GM04503 (cell line): ENCODE data around the gene ABHD12.

Experiments
- DNase-seq: peaks from one replicate; pipeline ENCODE4 v3.0.0-alpha.2; 2012; ENCODE audit warnings: low read depth

Gene ABHD12

GRCh38 chr20:25306991-25307903 is 83.4 kb downstream of the ABHD12 start:
- DNase-seq: no peak

DNA sequence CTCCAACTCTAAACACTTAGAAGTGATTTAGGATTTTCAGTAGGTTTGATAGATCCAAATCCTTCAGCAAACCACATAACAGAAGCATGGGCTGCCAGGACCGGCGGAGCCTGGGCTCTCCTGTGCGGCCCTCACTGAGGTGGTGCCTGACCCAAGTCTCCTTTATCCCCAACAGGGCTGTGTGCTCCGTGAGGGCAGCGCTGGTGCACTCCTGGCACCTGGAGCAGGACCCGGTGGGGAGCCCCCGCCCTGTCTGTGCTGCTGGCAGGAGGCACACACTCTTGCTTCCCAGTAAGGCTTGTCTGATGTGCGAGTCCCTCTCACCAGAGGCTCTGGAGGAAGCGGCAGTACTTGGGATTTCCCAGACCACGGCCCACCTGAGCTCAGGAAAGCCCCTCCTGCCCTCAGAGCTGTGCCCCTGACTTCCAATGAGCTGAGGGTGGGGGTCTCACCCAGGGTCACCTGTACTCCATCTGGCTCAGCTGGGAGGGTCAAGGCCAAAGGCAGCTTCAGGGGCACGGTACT is 86.5 kb downstream of the ABHD12 start:
- no peak for DNase-seq

DNA sequence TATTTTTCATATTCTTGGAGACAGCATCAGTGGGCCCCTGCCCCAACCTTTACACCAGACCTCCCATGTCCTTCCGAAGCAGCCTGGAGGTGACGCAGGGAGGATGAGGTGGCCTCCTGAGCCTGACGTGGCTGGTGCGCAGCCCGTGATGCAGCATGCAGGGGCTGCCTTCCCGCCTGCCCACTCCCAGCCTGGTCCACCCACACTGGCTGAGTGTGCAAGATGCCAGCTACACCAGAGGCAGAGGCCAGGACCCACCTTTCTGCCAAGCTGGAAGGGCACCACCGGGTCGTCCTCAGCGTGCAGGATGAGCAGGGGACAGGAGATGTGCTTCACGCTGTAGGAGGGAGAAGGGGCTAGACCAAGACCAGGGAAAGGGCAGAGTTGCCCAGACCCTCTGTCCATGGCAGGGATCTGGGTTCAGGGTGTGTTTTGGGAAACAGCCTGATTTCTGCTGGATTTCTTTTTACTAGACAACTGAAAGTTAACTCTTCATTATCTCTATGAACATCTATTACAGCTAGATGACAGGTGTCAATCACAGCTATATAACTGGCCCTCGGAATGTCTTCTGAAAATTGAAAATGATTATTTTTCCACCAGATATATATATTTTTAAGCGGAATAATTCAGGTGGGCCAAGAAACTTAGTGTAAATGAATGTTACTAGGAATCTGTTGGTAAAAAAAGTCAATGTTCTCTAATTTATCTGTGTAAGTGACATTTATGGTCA is 87.2 kb downstream of the ABHD12 start:
- no peak for DNase-seq

DNA sequence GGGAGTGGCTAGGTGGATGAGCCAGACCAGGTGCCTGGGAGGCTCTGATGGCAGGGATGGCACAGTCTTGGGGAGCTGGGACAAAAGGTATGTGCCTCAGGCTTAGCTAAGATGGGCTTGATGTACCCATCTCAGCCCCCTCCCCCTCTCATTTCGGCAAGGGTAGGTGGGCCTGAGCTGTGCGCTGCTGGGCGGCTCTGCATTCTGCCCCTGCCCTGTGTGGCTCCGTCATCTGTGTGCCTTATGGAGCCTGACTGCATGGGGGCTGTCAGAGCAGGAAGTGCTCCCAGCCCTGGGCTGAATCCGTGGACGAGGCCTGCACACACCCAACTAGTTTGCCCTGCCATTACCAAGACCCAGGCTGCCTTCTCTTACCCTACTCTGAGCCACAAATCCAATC is 88.0 kb downstream of the ABHD12 start:
- no peak for DNase-seq

GRCh38 chr20:25301357-25301920 is 89.2 kb downstream of the ABHD12 start:
- DNase-seq: no peak

- DNase-seq: no peak
These were observed 90.0 kb downstream of the ABHD12 start for GRCh38 chr20:25300496-25301170.

DNA sequence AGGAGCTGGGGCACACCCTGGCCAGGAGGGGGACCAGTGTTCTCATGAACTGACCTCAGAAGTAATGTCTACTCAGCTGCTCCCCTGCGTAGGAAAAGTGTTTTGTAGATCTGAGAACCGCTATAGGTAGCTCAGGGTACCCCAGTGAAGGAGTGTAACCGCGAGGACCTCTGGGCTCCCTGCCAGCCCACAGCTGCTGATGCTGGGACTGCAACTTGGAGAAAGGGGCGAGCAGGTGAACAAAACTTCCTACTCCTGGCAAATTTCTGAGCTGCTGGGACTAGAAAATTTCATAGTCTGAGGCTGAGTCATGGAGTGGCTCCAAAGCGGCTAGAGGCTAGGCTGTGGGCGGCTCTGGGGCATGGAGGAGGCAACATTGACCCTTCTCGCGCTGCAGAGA is 90.8 kb downstream of the ABHD12 start:
- no peak for DNase-seq

DNA sequence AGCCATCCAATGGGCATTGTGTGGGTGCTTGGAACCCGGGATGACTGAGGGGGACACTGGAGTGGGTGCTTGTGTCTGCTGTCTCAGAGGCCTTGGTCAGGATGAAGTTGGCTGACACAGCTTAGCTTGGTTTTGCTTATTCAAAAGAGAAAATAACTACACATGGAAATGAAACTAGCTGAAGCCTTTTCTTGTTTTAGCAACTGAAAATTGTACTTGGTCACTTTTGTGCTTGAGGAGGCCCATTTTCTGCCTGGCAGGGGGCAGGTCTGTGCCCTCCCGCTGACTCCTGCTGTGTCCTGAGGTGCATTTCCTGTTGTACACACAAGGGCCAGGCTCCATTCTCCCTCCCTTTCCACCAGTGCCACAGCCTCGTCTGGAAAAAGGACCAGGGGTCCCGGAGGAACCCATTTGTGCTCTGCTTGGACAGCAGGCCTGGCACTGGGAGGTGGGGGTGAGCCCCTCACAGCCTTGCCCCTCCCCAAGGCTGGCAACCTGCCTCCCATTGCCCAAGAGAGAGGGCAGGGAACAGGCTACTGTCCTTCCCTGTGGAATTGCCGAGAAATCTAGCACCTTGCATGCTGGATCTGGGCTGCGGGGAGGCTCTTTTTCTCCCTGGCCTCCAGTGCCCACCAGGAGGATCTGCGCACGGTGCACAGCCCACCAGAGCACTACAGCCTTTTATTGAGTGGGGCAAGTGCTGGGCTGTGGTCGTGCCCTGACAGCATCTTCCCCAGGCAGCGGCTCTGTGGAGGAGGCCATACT is 93.3 kb downstream of the ABHD12 start:
- no peak for DNase-seq

DNA sequence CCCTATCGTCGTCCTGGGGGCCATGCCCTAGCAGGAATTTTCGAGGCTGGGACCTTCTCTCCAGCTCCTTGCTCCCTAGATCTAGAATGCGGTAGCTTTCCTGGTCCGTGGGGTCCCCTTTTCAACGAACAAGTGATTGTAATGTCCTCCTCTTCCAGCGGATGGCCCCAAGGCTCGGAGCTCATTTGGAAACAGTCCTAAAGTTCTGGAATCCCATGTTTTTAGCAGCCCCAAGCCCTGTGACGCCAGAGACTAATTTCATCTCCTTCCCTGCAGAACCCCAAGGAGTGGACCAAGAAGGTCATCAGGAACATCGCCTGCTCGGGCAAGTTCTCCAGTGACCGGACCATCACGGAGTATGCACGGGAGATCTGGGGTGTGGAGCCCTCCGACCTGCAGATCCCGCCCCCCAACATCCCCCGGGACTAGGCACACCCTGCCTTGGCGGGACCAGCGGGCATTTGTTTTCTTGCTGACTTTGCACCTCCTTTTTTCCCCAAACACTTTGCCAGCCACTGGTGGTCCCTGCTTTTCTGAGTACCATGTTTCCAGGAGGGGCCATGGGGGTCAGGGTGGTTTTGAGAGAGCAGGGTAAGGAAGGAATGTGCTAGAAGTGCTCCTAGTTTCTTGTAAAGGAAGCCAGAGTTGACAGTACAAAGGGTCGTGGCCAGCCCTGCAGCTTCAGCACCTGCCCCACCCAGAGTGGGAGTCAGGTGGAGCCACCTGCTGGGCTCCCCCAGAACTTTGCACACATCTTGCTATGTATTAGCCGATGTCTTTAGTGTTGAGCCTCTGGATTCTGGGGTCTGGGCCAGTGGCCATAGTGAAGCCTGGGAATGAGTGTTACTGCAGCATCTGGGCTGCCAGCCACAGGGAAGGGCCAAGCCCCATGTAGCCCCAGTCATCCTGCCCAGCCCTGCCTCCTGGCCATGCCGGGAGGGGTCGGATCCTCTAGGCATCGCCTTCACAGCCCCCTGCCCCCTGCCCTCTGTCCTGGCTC is 94.2 kb downstream of the ABHD12 start:
- no peak for DNase-seq

DNA sequence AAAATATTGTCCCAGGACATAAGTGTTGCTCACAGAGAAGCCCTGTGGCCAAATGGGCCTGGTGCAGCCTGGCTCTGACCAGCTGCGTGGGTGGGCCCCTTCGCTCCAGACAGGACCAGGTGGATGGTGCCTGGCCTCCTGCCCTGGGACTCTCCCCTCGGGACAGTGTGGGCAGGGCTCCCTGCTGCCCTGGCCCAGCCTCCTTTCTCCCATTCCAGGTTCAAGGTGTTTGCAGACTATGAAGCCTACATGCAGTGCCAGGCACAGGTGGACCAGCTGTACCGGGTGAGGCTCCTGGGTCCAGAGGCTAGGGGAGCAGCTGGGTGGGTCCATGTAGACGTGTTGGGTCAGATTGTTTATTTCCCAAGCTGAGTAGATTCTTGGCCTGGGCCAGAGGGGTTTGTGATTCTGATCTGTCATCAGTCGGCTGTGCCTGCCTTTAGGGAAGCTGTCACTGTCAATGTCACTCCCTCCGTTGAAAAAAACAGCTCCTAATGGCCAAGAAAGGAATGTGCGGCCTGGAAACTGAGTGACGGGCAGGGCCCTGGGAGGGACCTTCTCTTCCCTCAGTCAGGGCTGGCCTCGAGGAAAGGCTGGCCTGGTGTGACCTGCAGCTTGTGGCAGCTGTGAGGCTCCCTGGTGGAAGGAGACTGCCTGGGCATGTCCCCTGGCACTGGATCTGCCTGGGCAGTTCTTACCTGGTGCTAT is 95.1 kb downstream of the ABHD12 start:
- no peak for DNase-seq

- no peak for DNase-seq
These were observed 95.9 kb downstream of the ABHD12 start for GRCh38 chr20:25294459-25295385.

- DNase-seq: no peak
These were observed 96.7 kb downstream of the ABHD12 start for GRCh38 chr20:25293910-25294458.

- DNase-seq: no peak
These were observed 97.1 kb downstream of the ABHD12 start for GRCh38 chr20:25293507-25293906.

- DNase-seq: no peak
These were observed 98.3 kb downstream of the ABHD12 start for GRCh38 chr20:25292176-25292891.

- DNase-seq: no peak
These were observed 99.1 kb downstream of the ABHD12 start for GRCh38 chr20:25291432-25292133.

DNA sequence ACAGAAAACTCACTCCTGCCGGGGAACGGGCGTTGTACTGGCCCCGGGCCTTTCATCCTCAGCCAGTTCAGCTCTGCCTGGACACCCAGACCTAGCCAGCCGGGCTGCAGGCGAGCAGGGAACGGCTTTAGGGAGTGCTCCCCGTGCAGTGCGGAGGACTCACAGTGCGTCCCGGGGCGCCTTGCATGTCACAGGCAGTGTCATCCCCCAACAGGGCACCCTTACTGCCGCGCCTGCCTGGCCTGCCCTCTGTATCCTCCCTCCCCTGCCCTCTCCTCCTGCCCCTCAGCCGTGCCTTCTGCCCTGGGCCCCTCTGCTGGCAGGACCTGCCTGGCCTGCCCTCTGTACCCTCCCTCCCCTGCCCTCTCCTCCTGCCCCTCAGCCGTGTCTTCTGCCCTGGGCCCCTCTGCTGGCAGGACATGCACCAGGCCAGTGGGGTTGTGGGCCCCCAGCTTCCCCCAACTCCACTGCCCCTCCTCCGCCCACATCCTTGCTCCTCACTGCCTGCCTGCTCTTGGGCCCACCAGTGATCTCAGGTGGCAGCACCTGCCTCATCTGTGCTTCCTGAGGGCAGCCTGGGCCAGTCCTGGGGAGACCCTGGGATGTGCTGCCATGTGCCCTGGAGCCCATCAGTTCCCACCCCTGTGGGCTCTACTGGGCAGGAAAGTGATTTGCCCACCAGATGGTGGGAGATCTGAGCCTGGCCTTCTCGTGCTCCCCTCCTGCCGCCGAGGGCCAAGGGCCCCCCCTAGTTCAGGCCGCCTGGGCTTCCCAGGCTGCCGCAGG is 99.8 kb downstream of the ABHD12 start:
- no peak for DNase-seq
